ENCODE measurements around the gene LRRTM2.

GRCh38 chr5:138874241-138874640, 894 bp downstream of the LRRTM2 start:
- no peak for TF ChIP-seq EZH2 (IDR thresholded peaks at IDR 0.05; ENCODE audit: borderline replicate concordance, low read depth, low read length, severe bottlenecking)
- TF ChIP-seq CTCF (IDR thresholded peaks at IDR 0.05; ENCODE audit: borderline replicate concordance, extremely low read depth, low read length, poor library complexity, severe bottlenecking): no peak
